Fibroblast of mammary gland (primary cell): ENCODE measurements around the gene ANO8.

Experiments
- DNase-seq: peaks from one replicate; pipeline ENCODE4 v3.0.0-alpha.2; 2010; ENCODE audit warnings: low read depth
- H3K4me3 ChIP-seq: 2 replicates; pipeline ENCODE4 v1.5.1; 2011; ENCODE audit warnings: low read depth, mild to moderate bottlenecking, low read length, moderate library complexity; ENCODE audit not compliant: control insufficient read depth
- CTCF ChIP-seq: conservative IDR thresholded peaks from 2 replicates; pipeline ENCODE4 v1.5.1; 2011; ENCODE audit warnings: low read depth, low read length, inconsistent platforms; ENCODE audit not compliant: control insufficient read depth, insufficient read depth

Gene ANO8

DNA sequence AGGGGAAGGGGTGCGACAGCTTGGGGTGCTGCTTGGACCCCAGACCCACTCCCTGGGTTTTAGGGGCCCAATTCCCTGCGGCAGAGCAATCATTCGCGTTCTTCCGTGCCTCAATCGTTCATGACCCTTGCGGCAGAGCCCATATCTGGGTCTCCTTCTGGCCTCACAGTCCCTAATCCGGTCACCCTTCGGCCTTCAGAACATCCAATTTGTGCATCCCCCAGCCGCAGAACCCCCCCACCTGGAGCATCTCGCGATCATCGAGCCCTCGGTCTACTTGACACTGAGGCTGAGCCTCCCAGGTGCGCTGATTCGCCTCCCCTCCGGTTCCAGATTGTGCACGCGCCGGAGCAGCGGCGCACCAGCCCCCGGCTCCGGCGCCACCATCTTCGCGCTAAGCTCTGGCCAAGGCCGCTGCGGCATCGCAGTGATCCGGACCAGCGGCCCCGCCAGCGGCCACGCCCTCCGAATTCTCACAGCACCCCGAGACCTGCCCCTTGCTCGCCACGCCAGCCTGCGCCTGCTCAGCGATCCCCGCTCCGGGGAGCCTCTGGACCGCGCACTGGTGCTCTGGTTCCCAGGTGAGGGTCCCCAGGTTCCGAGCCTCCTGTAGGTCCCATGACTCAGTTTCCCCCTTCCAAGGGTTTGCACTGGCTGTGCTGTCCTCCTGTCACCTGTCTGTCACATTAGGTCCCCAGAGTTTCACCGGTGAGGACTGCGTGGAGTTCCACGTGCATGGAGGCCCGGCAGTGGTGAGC is 3.2 kb upstream of the ANO8 start:
- TF ChIP-seq CTCF = no peak
- no peak for DNase-seq
- peak overlapping the region; percentile 95 for H3K4me3 ChIP-seq

GRCh38 chr19:17336872-17337674 is 2.4 kb upstream of the ANO8 start, which contains the start of gene GTPBP3:
TSS of gene GTPBP3 (plus strand) at chr19:17337553. CDS start at chr19:17337612, 59 bp downstream.
- peak; percentile 98 for DNase-seq
- TF ChIP-seq CTCF = no peak
- H3K4me3 ChIP-seq = peak within 1 kb of the TSS; percentile 95

DNA sequence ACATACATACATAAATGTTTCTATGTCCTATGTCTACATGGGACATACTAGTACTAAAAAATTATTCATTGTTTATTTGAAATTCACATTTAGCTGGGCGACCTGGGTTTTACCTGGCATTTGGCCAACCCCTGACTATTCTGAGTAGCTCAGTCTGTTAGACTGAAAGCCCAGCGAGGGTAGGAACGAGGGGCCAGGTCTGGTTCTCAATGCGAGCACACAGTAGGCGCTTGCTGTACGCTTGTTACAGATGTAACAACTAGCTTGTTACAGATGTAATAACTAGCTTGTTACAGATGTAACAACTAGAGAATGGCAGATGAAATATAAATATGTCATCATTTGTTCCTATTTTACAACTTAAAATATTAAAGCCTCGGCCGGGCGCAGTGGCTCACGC is 920 bp upstream of the ANO8 start:
- DNase-seq = no peak
- H3K4me3 ChIP-seq = no peak overlapping the region
- TF ChIP-seq CTCF = no peak

- DNase-seq = peak; percentile 84
- peak overlapping the region; percentile 55 for H3K4me3 ChIP-seq
- TF ChIP-seq CTCF = no peak
Observed at GRCh38 chr19:17333611-17334413, 843 bp downstream of the ANO8 start.

GRCh38 chr19:17332677-17333581 is 1.7 kb downstream of the ANO8 start:
- TF ChIP-seq CTCF = no peak
- no peak overlapping the region for H3K4me3 ChIP-seq
- DNase-seq = peak; percentile 63

DNA sequence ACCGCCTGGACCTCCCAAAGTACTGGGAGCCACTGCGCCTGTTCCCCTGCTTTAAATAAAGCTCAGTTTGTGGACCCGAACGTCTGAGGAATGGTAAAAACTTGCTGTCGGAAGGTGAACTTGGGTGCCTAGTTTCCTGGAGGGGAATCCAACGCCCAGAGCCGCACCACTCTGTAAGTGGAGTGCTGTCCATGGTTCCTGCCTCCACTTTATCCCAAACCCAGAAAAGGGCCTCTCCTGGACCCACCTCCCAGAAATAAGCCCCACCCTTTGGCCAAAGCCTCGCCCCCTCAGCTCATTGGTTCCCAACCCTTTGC is 2.3 kb downstream of the ANO8 start:
- H3K4me3 ChIP-seq = no peak overlapping the region
- no peak for DNase-seq
- no peak for TF ChIP-seq CTCF
